GM18502 (cell line): Measurements from ENCODE around the gene MUC22.
"Not testable (repeated sequence)": the region's sequence is repeated elsewhere in the genome, so short reads cannot be mapped to it uniquely, and the experiment has no call there.

Experiments
- ATAC-seq: cut with Tn5 transposase; IDR thresholded peaks from one replicate; pipeline ENCODE4 v1.9.1; 2021; ENCODE audit warnings: mild to moderate bottlenecking; ENCODE audit not compliant: unreplicated experiment, poor library complexity

MUC22 gene

DNA sequence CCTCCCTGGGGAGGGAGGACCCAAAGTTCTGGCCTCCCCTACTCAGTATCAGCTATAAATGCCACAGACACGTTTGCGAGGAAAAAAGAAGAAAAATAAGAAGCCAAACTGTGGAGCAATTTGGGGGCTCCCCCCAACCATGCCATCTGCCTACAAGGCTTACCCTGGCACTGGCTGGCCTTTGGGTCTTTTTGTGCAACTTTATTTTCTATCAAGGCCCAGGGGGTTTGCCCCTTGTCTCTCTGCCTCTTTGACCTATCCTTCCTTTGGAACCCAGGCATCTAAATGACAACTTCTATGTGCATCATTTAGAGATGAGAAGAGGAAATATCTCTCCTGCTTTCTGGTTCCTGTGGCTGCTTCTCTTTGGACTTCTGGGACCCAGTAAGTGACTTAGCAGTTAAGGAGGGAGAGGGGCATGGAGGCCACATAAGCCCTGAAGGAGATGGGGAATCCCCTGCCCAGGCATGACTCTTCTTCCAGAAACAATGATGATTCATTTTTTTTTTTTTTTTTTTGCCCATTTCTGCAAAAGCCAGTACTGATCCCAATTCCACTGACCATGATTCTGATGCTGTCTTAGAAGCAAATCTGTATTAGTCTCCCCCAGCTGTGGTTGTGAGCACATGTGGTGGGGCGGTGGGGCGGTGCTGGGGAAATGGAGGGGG is at the start of gene MUC22:
MUC22 (plus strand) TSS at position 82 of the 668 bp plus-strand sequence; CDS start at position 315, 233 bp downstream.
- ATAC-seq: no peak

DNA sequence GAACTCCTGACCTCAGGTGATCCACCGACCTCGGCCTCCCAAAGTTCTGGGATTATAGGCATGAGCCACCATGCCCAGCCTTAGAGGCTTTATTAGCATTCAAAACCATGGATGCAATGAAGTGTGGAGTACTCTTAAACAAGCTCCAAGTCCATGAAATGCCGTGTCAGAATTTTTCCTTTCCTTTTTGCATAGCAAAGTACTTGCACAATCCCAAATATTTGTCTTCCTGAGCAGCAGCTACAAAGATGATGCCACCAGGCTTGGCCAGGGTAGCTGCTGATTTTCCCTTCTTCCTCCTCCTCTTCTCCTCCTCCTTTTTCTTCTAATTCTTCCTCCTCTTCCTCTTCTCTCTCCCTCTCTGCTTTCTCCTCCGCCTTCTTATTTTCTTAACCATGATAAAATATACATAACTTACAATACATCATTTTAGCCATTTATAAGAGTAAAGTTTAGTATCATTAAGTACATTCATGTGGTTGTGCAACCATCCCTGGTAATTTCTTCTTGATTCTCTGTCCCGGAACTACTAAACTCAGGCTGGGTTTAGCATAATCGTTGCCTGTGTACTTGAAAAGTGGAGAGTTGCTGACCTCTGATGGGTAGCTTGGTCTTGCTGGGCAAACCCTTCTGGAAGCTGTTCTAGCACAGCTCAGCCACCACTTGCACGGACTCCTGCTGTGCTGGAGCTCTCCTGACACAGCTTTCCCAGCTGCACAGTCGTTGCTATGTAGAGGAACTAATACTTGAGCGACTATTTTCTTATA is 49.2 kb upstream of the MUC22 start:
- no peak for ATAC-seq

DNA sequence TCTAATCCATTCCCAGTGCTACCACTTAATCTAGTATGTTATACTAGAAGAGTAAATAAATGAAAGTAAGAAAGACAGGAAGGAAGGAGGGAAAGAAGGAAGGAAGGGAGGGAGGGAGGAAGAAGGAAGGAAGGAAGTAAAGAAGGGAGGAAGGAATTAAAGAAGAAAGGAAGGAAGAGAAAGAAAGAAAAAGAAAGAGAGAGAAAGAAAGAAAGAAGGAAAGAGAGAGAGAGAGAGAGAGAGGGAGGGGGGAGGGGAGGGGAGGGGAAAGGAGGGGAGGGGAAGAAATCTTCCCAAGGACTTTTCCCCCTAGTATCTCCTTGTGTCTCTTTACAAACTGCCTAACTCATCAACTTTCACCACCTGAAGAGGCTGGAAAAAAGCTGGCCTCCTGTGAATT is 47.6 kb upstream of the MUC22 start:
- ATAC-seq: no peak

DNA sequence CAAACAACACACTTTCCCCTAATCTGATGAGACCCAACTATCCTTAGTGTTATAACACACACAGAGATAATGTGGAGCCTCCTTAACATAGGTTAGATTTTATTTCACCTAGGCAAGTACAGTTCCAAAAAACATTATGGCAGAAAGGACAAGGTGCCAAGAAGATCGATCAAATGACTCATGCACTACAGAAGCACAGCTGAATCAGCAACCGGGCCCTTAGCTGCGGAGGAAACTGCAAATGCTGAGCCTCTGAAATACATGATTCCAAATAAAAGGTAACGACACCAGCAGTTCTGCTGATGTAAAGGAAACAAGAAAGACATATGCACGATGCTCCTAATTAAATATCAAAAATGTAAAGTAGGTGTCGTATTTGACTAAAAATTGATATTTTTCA is 46.6 kb upstream of the MUC22 start:
- no peak for ATAC-seq

DNA sequence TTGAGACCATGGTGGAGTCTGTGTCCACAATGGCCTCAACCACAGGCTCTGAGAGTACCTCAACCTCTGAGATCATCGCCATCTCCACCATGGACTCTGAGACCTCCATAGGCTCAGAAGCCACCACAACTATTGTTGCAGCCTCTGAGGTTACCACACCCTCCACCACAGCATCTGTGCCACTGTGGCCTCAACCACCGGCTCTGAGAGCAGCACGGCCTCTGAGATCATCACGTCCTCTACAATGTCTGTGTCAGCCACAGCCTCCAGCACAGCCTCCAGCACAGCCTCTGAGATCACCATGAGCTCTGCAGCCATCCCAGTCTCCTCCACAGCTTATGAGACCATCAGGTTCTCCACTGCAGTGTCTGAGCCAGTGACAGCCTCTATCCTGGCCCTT is 46.2 kb upstream of the MUC22 start:
- ATAC-seq: no peak

DNA sequence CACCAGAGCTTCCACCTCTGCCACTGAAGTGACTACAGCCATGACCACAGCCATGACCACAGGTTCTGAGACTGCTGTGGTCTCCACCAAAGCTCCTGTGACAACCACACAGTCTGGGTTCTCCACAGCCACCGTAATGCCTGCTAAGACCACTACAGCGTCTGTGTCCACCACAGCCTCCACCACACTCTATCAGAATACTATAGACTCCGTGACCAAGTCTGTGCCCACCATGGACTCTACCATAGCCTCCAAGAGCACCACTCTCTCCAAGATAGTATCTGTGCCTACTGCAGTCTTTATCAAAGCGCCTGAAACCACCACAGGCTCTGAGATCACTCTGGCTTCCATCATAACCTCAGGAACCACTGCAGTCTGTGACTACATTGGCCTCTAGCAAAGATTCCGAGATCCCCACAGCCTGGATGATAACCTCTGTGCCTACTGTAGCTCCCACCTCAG is 45.1 kb upstream of the MUC22 start:
- no peak for ATAC-seq

DNA sequence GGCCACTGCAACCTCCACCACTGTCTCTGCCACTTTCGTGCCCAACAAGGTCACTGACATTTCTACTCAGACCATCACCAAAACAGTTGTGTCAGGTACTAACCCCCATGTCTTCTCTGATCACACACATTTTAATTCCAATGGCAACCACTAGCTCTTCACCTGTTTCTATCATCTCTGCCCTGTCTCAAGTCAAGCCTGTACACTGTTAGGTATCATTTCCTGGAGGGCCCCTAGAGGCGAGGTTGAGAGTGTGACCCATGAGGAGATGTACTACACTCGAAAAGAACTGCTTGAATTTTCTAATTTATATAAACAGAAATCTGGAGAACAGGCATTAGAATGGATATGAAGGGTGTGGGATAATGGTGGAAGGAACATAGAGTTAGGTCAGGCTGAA is 44.1 kb upstream of the MUC22 start:
- ATAC-seq: no peak

DNA sequence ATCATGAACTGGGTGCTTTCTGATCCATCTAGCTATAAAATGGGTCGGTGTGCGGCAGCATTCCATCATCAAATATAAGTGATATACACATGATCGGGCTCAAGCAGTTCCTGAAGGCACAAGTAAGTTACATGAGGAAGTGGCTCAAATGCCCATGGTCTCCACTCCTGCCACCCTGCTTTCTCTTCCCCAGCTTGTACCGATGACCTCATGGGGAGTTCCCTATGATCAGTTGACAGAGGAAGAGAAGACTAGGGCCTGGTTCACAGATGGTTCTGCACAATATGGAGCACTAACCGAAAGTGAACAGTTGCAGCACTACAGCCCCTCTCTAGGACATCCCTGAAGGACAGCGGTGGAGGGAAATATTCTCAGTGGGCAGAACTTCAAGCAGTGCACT is 41.1 kb upstream of the MUC22 start:
- not testable (repeated sequence) for ATAC-seq

DNA sequence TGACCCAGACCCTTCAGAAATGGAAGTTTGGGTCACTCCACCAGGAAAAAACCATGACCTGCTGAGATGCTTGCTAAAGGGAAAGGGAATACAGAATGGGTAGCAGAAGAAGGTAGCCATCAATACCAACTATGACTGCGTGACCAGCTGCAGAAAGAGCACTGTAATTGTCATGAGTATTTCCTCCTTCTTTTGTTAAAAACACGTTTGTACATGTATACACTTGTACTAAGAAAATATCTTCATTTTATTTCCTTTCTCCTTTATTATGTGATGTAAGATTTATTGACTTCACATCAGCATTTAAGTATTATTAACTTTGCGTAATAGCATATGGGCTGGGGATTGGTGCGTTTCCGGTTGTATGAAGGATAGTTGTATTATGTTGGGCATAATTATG is 39.3 kb upstream of the MUC22 start:
- ATAC-seq: no peak

DNA sequence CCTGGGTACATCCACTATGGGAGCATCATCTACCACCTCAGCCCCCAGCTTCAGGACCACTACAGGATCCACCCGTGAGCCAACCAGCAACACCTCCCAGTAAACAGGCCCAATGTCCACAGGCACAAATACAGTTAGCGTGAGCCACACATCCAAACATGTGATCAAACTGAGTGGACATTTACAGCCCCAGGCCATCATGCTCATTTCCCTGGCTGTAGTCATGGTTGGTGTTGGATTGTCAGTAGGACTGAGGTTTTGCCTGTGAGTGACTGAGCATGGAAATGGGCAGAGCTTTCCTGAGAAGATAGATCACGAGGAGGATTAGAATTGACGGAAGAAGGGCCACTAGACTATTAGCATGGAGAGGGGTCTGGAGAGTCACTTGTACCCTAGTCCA is 37.5 kb upstream of the MUC22 start:
- ATAC-seq: no peak

DNA sequence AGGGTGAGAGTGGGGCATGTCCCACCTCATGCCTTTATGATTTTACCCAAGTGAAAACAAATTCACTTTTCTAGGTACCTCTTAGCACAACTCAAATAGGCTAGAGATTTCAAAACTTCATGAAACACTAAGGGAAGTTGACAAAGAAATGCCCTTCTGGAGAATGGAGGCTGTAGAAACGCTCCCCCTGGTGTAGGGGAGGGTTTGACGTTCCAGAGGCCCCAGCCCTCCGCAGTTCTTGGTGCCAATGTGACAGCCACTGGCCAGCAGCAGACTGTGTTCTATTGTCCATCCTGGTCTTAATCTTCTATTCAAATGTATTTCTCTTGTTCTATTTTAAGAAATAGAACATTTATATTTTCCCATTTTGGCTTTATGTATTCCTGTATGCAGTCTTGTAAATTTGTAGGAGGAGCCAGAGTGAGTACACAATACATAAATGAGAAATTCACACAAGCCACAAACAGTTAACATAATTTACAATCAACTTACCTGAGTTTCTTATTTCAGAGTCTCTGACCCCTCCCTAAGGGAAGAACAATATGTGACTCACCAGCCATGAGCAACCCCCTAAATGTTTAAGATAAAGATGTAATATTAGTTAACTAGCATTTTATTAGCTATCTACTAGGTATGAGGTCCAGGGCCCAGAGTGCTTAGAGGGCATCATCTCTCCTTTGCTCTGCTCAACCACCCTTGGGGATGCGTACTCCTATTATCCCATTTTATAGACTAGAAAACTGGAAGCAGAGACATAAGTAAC is 35.6 kb upstream of the MUC22 start:
- no peak for ATAC-seq

DNA sequence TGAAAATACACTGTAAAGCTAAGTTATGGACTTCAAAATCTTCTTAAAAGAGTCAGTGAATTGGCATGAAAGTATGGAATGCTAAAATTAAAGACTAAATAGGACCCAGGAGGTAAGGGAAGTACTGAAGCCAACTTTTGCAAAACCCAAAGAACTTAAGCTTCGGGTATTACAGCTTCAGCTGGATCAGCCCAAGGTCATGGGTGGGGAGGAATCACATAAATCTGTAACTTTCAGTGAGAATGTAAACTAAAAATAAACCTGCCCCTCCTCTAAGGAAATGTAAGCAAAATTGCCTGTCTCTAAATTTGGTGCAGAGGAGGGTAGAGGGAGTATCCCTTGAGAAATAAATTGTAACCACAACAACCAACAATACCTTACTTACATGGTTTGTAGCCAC is 31.1 kb upstream of the MUC22 start:
- ATAC-seq: no peak

DNA sequence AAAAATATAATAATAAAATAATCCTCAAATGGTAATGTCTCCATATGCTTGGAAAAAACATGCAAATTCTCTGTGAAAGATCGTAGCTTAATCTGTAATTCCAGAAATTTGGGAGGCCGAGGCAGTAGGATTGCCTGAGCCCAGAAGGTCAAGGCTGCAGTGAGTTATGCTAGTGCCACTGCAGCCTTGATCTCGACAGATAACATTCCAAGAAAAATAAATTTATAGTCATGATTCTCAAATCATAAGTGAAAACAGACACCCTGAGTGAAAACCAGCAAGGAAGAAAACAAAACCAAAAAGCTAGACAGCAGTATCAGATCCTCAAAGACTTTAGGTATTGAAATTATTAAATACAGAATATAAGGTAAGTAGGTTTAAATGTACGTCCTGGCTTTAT is 30.6 kb upstream of the MUC22 start:
- ATAC-seq: no peak

DNA sequence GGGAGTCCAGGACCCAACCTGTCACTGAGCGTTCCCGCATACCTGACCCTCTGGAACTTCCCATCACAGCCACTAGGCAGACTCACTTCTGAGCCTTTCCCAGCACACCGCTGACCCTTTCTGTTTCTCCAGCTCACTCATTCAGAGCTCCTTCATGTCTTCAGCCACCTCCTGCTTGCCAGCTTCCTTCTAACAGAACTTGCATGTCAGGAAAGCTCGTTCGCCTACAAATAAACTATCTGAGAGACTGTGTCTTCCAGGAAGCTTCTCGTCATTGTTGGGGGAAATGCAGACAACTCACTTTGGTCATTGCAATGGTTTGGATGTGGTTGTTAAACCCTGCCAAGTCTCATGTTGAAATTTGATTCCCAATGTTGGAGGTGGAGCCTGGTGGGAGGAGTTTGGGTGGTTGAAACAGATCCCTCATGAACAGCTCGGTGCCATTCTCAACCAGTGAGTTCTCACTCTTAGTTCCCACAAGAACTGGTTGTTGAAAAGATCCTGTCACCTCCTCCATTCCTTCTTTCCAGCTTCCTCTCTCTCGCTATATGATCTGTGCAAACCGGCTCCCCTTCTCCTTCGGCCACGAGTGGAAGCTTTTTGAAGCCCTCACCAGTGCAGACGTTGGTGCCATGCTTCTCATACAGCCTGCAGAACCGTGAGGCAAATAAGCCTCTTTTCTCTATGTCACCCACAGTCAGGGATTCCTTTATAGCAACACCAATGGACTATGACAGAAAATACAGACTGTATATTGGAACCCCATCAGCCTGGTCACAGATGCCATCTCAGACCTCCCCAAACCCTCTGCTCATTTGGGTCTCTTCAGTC is 28.1 kb upstream of the MUC22 start:
- ATAC-seq: no peak

DNA sequence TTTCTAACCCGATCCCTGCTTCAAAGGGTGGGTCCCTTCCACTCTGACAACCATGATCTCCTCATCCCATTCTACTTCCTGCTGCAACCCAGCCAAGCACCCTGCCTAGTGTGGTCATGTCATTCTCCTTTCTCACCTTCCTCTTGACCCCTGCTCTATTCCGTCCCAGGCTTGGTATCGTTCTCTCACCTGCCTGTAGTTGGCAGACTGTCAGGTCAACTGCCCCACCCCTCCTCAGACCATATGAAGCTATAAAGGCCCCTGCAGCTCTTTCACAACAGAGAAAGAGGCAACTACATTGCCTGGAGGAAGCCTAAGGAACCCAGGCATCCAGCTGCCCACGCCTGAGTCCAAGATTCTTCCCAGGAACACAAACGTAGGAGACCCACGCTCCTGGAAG is 26.8 kb upstream of the MUC22 start, which contains the start of gene MUC21:
MUC21 (plus strand) TSS at position 280 of the 400 bp plus-strand sequence. CDS start 241 bp downstream, outside the sequence.
- ATAC-seq: no peak

DNA sequence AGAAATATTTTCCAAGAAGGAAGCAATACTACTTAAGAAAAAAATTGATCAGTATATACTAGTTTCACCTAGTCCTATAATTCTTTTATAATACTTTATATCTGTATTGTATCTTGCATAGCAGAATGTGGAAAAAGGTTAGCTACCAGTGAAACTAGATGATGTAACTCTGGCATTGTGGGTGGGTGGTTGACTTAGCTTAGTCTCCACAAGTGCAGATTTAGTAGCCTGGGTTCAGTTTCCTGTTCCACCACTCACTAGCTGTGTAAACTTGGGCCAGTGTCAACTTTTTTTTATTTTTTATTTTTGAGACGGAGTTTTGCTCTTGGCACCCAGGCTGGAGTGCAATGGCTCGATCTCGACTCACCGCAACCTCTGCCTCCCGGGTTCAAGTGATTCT is 24.8 kb upstream of the MUC22 start:
- no peak for ATAC-seq

DNA sequence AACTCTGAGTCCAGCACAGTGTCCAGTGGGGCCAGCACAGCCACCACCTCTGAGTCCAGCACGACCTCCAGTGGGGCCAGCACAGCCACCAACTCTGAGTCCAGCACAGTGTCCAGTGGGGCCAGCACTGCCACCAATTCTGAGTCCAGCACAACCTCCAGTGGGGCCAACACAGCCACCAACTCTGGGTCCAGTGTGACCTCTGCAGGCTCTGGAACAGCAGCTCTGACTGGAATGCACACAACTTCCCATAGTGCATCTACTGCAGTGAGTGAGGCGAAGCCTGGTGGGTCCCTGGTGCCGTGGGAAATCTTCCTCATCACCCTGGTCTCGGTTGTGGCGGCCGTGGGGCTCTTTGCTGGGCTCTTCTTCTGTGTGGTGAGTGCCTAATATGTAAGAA is 23.0 kb upstream of the MUC22 start:
- no peak for ATAC-seq

DNA sequence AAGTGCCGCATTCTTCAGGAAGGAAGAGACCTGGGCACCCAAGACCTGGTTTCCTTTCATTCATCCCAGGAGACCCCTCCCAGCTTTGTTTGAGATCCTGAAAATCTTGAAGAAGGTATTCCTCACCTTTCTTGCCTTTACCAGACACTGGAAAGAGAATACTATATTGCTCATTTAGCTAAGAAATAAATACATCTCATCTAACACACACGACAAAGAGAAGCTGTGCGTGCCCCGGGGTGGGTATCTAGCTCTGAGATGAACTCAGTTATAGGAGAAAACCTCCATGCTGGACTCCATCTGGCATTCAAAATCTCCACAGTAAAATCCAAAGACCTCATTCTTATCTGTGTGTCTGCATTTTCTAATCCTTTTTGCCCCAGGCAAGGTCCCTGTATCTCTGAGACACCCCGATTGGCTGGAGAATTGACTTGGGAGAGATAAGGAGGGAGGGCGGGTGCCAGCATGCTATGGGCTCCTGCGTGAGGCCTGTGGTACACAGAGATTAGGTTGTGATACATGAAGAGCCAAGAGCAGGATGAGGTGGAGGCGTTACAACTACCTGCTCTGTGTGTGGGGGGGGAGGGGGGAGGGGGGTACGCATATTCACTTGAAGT is 22.0 kb upstream of the MUC22 start:
- no peak for ATAC-seq

DNA sequence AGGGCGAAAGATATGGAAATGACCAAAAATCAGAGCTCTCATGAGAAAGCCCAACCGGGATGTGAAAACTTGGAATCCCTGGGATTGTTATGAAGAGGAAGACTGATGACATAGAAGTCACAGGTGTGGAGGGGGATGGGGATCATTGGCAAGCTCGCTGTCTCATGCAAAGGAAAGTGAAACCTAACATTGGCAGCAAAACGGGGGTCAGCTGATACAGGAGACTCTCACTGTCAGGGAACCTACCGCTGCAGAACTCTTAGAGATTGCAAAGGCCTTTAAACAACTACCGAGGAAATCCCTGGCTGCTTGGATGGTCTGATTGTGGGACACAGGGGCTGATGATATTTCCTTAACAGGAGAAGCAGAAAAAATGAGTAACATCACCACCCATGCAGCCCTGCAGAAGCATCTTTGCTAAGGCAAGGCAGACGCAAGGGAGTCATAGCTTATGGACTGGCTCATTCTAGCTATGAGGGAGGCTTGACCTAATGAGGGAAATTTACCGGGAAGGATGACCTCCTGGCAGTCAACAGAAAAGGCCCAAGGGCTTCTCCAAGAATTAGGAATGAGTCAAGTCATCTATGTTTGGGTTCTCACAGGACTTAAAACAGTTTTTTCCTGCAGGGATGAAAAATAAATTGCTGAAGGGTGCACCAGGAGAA is 19.7 kb upstream of the MUC22 start:
- no peak for ATAC-seq
